ENCODE results near the gene ADGRV1.

ADGRV1 gene

GRCh38 chr5:90894866-90895420 lies 336.3 kb downstream of the ADGRV1 start:
- TF ChIP-seq EGR1 (IDR thresholded peaks at IDR 0.05) (no peak), MAX (IDR thresholded peaks at IDR 0.05) (no peak), TEAD4 (IDR thresholded peaks at IDR 0.05) (no peak), NFIC (IDR thresholded peaks at IDR 0.05) (no peak), YY1 (IDR thresholded peaks at IDR 0.05; ENCODE audit: low read depth) (no peak)

- no peak for TF ChIP-seq TAF1 (IDR thresholded peaks at IDR 0.05; ENCODE audit: low read depth)
These were observed 339.0 kb downstream of the ADGRV1 start for GRCh38 chr5:90897618-90898017.

DNA sequence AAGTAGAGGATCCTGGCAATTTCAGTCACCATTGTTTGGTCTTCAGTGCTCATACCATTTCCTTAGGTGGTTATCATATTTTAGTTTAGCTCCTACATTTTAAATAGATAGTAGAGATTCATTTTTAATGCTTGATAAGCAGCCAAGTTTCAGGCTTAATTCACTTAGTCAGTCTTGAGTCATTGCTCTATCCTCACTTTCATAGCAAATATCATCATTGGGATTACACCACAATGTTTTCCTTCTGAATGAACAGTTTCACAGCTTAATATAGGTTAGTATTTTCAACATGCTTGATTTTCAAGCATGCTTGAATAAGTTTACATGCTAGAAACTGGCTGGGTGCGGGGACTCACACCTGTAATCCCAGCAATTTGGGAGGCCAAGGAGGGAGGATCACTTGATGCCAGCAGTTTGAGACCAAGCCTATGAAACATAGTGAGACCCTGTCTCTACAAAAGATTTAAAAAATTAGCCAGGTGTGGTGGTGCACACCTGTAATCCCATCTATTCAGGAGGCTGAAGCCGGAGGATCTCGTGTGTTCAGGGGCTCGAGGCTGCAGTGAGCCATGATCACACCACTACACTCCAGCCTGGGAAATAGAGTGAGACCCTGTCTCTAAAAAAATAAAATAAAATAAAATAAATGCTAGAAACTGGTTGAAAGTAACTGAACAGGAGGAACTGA lies 339.9 kb downstream of the ADGRV1 start:
- no peak for TF ChIP-seq USF1 (IDR thresholded peaks at IDR 0.05)
- no peak for TF ChIP-seq CEBPB (IDR thresholded peaks at IDR 0.05)

DNA sequence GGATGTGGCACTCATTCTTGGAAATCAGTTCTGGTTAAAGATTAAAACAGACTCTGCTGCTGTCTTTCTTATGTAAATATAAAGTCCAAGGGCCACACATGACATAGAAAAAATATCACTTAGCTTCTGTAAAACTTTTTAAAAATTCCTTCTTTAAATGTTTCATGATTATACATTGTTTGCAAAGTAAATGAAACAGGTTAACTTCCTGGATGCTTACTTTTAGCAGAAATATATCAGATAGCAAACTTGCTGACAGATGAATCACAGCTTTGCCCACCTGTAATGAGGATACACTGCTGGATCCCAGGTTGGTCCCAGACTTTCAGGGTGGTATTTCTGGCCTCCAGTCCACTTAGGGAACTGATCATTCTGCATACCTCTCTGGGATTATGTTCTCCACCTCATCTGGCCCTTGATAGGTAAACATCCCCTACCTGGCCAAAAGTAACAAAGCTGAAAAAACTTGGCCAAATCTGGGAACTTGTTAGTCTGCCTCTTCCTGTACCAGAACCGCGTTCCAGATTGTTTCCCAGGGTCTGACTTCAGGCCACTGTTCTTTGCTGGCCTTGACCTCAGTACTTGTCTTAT lies 340.5 kb downstream of the ADGRV1 start:
- no peak for TF ChIP-seq CEBPB (IDR thresholded peaks at IDR 0.05)
- TF ChIP-seq TAF1 (IDR thresholded peaks at IDR 0.05; ENCODE audit: low read depth), result no peak
- no peak for TF ChIP-seq RAD21 (IDR thresholded peaks at IDR 0.05; ENCODE audit: low read depth)
- TF ChIP-seq TCF12 (IDR thresholded peaks at IDR 0.05; ENCODE audit: low read depth), result no peak
- no peak for TF ChIP-seq YY1 (IDR thresholded peaks at IDR 0.05; ENCODE audit: low read depth)
- TF ChIP-seq NFIC (IDR thresholded peaks at IDR 0.05), result no peak
- no peak for TF ChIP-seq USF1 (IDR thresholded peaks at IDR 0.05)
- no peak for TF ChIP-seq EGR1 (IDR thresholded peaks at IDR 0.05)

DNA sequence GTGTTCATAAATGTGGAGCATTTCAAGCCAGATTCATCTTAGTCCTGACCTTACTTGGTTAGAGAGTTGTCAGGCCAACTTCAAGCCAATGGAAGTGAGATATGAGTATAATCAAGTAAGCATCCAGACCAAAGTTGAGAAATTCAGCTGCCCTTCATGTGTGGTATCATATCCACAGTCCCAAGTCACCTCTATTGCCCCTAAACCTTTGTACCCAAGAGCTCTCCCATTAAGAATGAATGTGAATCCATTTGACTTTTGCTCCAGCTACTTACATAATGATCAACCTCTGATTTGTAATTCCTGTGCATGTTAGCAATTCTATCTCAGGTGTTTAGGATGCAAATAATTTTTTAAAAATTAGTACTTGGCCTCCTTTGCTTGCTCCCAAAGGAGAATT lies 342.7 kb downstream of the ADGRV1 start:
- TF ChIP-seq ZBTB7A (IDR thresholded peaks at IDR 0.05; ENCODE audit: low read depth) (no peak), FOXM1 (IDR thresholded peaks at IDR 0.05; ENCODE audit: borderline replicate concordance, low read depth) (no peak), TCF12 (IDR thresholded peaks at IDR 0.05; ENCODE audit: low read depth) (no peak), REST (IDR thresholded peaks at IDR 0.05; ENCODE audit: low read depth) (no peak), CREB1 (IDR thresholded peaks at IDR 0.05; ENCODE audit: low read depth) (no peak), RAD21 (IDR thresholded peaks at IDR 0.05; ENCODE audit: low read depth) (no peak), EGR1 (IDR thresholded peaks at IDR 0.05) (no peak), NFIC (IDR thresholded peaks at IDR 0.05) (no peak), EP300 (IDR thresholded peaks at IDR 0.05; ENCODE audit: borderline replicate concordance) (no peak), TEAD4 (IDR thresholded peaks at IDR 0.05) (no peak)

GRCh38 chr5:90902170-90902569 lies 343.6 kb downstream of the ADGRV1 start:
- TF ChIP-seq YY1 (IDR thresholded peaks at IDR 0.05; ENCODE audit: low read depth) (no peak), CEBPB (IDR thresholded peaks at IDR 0.05) (no peak), TAF1 (IDR thresholded peaks at IDR 0.05; ENCODE audit: low read depth) (no peak), ZBTB7A (IDR thresholded peaks at IDR 0.05; ENCODE audit: low read depth) (no peak), NFIC (IDR thresholded peaks at IDR 0.05) (no peak), FOXM1 (IDR thresholded peaks at IDR 0.05; ENCODE audit: borderline replicate concordance, low read depth) (no peak), EP300 (IDR thresholded peaks at IDR 0.05; ENCODE audit: borderline replicate concordance) (no peak), REST (IDR thresholded peaks at IDR 0.05; ENCODE audit: low read depth) (no peak), USF1 (IDR thresholded peaks at IDR 0.05) (no peak), TEAD4 (IDR thresholded peaks at IDR 0.05) (no peak), MAX (IDR thresholded peaks at IDR 0.05) (no peak), RAD21 (IDR thresholded peaks at IDR 0.05; ENCODE audit: low read depth) (no peak), TCF12 (IDR thresholded peaks at IDR 0.05; ENCODE audit: low read depth) (no peak), EGR1 (IDR thresholded peaks at IDR 0.05) (no peak), CREB1 (IDR thresholded peaks at IDR 0.05; ENCODE audit: low read depth) (no peak)
